OCI-LY7 (cell line): ENCODE data around the gene SLC25A10.

Source experiments
- EZH2phosphoT487 ChIP-seq: fragments of 200-600 bp; sonication (generic); IDR thresholded peaks from 2 replicates; pipeline ENCODE4 v1.6.1; 2018; ENCODE audit warnings: low read depth, borderline replicate concordance, mild to moderate bottlenecking, mixed run types, antibody characterized with exemption, low read length, moderate library complexity, mixed read lengths
- TF ChIP-seq, protein P1 (sequence below): fragments of 200-600 bp; sonication (generic); conservative IDR thresholded peaks from 2 replicates; pipeline ENCODE4 v1.5.1; 2014; ENCODE audit warnings: mild to moderate bottlenecking, antibody characterized with exemption, low read length, moderate library complexity, mixed read lengths

DNA sequence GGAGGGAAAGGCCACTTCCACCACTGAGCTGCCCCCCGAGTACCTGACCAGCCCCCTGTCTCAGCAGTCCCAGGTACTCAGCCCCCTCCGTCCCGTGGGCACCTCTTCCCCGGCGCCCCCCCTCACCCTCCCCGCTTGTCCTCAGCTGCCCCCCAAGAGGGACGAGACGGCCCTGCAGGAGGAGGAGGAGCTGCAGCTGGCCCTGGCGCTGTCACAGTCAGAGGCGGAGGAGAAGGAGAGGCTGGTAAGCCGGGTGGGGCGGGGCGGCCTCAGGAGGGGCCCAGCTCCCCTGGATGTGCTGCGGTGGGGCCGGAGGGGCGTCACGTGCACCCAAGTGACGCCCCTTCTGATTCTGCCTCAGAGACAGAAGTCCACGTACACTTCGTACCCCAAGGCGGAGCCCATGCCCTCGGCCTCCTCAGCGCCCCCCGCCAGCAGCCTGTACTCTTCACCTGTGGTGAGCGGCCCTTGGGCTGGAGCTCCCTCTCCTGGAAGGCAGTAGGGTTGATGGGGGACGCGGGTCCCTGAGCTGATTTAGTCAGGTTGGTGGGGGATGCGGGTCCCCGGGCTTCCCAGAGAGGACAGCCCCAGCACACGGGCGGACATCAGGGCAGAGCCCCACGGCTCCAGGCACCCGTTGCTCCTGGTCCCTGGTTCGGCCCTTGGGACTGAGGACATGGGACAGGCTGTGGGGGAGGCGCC lies 18.4 kb upstream of the SLC25A10 start:
- TF ChIP-seq, protein P1, sequence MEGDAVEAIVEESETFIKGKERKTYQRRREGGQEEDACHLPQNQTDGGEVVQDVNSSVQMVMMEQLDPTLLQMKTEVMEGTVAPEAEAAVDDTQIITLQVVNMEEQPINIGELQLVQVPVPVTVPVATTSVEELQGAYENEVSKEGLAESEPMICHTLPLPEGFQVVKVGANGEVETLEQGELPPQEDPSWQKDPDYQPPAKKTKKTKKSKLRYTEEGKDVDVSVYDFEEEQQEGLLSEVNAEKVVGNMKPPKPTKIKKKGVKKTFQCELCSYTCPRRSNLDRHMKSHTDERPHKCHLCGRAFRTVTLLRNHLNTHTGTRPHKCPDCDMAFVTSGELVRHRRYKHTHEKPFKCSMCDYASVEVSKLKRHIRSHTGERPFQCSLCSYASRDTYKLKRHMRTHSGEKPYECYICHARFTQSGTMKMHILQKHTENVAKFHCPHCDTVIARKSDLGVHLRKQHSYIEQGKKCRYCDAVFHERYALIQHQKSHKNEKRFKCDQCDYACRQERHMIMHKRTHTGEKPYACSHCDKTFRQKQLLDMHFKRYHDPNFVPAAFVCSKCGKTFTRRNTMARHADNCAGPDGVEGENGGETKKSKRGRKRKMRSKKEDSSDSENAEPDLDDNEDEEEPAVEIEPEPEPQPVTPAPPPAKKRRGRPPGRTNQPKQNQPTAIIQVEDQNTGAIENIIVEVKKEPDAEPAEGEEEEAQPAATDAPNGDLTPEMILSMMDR: peak; percentile 70
- TF ChIP-seq EZH2phosphoT487: no peak
